ENCODE results near the gene ELP4.
"Not testable (repeated sequence)": the region's sequence is repeated elsewhere in the genome, so short reads cannot be mapped to it uniquely, and the experiment has no call there.

Gene ELP4

DNA sequence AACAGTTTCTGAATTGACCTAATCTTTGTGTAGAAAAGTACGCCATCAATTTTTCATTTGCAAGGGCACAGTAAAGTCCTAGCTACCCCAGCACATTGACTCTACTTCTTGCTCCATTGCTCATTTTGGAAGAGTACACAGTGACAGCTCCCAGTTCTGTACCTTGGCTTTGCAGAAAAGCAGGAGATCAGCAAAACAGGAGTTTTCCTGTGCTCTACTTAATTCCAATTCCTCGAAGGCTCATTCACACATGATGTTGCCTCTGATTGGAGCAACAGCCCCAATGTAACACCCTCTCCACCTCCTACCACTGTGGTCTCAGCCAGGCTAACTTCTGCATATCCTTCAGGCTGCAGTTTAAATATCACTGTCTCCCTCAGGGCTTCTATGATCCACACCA lies 182.9 kb downstream of the ELP4 start:
- DNase-seq (ENCODE audit: extremely low read depth in 1 of 2, low read depth in 1 of 2): no peak

DNA sequence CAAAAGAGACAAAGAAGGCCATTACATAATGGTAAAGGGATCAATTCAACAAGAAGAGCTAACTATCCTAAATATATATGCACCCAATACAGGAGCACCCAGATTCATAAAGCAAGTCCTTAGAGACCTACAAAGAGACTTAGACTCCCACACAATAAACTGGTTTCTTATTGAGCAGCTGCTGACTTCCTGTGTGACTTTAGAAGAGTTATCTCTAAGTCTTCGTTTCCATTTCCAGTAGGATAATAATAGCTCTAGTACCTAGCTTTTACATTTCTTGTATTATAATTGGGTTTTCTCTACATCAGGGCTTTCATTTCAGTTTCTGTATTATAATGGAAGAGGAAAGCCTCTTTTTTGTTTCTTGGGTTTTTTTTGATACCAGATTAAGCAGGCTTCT lies 187.5 kb downstream of the ELP4 start:
- DNase-seq (ENCODE audit: extremely low read depth in 1 of 2, low read depth in 1 of 2): not testable (repeated sequence)

DNA sequence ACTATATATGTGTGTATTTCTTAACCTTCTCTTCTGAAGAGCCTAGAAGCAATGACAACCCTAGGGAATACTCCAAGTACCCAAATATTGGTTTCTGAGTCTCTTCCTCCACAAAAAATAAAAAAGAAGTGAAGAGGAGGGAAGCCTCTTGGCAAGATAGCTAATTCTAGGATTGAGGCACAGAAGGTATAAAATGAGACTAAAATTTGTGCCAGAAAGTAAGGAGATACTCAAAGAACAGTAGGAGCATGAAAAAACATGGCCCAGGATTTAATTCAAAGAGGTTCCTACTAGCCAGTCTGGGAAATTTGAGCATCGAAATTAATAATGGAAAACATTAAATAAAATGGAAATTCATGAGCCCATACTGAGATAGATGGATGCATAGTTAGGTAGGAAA lies 189.5 kb downstream of the ELP4 start:
- DNase-seq (ENCODE audit: extremely low read depth in 1 of 2, low read depth in 1 of 2): no peak

DNA sequence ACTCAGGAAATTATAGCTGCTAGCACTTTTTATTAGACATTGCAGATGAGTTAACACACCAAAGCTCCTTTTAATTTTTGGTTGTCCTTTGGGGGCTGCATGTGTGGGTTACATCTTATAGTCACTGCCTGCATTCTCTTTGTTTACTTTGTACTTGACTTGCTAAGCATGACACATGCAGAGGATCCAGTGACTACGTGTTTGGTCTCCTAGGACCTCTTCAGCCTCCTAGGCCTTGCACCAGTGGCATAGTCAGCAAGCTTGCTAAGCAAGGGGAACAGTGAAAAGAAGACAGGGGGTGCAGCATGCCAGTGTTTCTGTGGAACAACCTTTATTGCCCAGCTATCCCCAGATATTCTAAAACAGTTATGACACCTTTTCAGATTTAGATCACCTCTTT lies 193.4 kb downstream of the ELP4 start:
- DNase-seq (ENCODE audit: extremely low read depth in 1 of 2, low read depth in 1 of 2): no peak

DNA sequence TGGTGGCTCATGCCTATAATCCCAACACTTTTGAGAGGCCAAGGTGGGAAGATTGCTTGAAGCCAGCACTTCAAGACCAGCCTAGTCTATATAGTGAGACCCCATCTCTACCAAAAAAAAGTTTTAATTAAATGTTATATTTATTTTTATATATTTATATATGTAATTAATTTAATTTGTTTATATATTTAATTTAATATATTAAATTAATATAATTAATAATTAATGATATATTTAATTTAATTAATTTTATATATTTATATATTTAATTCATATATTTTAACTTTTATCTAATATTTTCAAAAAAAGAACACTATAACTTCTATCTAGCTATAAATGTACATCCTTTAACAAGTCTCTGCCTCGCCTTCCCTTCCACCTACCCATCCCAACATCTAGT lies 196.8 kb downstream of the ELP4 start:
- DNase-seq (ENCODE audit: extremely low read depth in 1 of 2, low read depth in 1 of 2): no peak

- no peak for DNase-seq (ENCODE audit: extremely low read depth in 1 of 2, low read depth in 1 of 2)
Observed at GRCh38 chr11:31711137-31711536, 201.6 kb downstream of the ELP4 start.

- no peak for DNase-seq (ENCODE audit: extremely low read depth in 1 of 2, low read depth in 1 of 2)
Observed at GRCh38 chr11:31712851-31713250, 203.3 kb downstream of the ELP4 start.

GRCh38 chr11:31714840-31715239 lies 205.3 kb downstream of the ELP4 start:
- DNase-seq (ENCODE audit: extremely low read depth in 1 of 2, low read depth in 1 of 2): no peak

- no peak for DNase-seq (ENCODE audit: extremely low read depth in 1 of 2, low read depth in 1 of 2)
Observed at GRCh38 chr11:31720225-31720624, 210.7 kb downstream of the ELP4 start.

- no peak for DNase-seq (ENCODE audit: extremely low read depth in 1 of 2, low read depth in 1 of 2)
Observed at GRCh38 chr11:31720671-31721365, 211.3 kb downstream of the ELP4 start.

GRCh38 chr11:31722754-31723153 lies 213.2 kb downstream of the ELP4 start:
- DNase-seq (ENCODE audit: extremely low read depth in 1 of 2, low read depth in 1 of 2): no peak

DNA sequence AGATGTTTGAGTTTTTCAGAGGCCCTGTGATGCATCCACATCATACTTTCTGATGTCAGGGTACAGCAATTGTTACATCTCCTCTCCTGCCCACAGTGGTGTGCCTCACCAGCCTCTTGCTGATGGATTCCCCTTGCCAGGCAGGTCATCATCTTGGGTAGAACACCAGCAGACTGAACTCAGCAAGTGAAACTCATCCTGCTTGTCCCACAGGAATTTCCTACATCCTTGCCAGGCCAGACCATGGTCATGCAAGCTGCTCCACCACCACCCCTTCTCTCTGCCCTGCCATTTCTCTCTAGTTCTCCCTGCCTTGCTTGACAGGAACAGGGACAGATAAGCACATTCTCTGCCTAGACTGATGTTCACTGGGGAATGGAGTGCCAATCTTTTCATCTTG lies 215.6 kb downstream of the ELP4 start:
- no peak for DNase-seq (ENCODE audit: extremely low read depth in 1 of 2, low read depth in 1 of 2)

DNA sequence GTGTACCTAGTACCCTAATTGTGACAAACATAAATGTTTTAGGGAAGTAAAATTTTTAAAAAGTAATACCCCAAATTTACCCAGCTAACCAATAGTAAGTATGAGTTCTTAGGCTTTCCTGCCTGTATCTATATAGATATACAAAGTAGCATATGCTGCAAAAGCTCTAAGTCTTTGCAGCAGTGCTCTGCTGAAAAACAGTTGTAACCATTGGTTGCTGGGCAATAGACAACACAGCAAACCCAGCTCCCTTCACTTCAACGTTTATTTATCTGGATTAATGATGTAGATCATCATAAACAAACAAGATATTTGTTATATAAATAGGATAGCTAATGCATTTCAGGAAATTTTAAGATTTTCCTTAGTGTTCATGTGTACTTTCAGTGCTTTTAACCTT lies 218.9 kb downstream of the ELP4 start:
- DNase-seq (ENCODE audit: extremely low read depth in 1 of 2, low read depth in 1 of 2): no peak

DNA sequence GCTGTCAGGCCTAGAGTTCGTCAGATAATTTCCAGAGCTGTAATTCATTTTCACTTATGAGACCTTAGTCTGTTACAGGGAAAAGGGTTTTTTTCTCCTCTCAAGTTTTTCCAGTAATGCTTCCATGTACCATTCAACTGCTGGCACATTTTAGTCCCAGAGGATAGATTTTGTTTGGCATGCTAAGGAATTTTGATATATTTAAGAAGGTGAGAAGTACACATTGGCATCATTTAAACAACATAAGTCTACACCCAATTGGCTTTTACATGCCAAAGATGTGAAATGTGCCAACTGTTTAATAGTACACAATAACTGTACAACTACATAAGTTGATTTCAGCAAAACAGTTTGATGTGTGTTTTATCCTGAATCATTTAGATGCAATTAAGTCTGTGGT lies 230.6 kb downstream of the ELP4 start:
- no peak for DNase-seq (ENCODE audit: extremely low read depth in 1 of 2, low read depth in 1 of 2)

DNA sequence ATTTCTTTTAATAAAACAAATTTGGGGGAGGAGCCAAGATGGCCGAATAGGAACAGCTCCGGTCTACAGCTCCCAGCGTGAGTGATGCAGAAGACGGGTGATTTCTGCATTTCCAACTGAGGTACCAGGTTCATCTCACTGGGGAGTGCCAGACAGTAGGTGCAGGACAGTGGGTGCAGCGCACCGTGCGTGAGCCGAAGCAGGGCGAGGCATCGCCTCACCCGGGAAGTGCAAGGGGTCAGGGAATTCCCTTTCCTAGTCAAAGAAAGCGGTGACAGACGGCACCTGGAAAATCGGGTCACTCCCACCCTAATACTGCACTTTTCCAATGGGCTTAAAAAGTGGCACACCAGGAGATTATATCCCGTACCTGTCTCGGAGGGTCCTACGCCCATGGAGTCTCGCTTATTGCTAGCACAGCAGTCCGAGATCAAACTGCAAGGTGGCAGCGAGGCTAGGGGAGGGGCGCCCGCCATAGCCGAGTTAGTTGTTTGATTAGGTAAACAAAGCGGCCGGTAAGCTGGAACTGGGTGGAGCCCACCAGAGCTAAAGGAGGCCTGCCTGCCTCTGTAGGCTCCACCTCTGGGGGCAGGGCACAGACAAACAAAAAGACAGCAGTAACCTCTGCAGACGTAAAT lies 231.3 kb downstream of the ELP4 start:
- not testable (repeated sequence) for DNase-seq (ENCODE audit: extremely low read depth in 1 of 2, low read depth in 1 of 2)

DNA sequence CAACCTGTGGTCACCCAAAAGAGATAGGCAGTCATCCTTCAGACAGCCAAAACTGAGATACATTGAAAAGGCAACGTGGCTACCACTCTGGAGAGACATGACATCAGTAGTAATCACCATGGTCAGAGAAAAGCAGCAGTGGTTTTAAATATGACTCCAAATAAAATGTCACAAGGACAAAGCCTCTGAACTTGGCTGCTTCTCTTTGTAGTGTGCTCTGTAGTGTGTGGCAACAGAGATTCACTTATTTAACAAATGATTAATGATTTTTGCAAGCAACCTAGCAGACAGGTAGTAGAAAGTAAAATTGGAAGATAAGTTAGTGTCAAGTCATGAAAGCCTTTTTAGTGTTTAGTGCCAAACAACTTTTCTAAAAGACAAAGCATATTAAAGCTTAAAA lies 238.0 kb downstream of the ELP4 start:
- no peak for DNase-seq (ENCODE audit: extremely low read depth in 1 of 2, low read depth in 1 of 2)

DNA sequence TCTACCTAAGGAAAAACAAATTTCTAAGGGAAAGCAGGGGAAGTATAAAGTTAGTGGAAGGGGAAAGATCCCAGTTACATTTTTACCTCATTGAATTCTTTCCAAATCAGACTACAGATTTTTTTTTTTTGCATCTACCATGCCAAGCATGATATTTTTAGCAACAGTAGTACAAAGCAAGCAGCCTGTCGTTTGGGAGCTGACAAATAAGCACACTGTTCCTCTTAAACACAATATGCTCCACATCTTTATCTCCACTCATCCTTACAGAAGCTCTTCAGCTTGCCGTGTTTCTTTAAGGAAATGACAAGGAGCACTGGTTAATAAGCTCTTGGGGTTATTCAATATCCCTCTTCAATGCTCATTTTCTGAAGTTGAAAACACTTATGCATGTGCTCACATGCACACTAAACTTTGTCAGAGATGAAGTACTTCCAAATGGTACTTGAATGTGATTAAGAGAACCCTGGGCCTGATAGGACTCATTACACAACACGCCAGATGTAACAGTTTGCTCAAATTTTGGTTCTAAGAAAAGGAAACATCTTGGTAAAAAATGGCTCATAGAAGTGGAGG lies 247.8 kb downstream of the ELP4 start:
- DNase-seq (ENCODE audit: extremely low read depth in 1 of 2, low read depth in 1 of 2): no peak

DNA sequence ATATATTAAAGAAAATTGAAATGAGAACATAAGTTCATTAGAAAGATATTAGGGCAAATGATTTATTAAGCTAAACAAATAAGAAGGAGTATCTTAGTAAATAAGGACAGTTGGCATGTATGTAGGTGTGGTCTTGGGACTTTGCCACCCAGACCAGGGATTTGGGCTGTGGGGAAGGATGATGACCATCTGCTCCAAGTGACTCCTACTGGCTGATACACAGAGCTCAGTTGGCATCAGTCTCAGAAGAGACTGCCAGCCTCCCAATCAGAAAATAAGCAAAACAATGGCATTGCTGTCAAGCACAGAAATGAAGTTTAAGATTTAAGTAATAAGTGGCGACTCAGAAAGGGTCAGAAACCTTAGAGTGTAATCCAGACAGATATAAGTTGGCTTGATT lies 252.1 kb downstream of the ELP4 start:
- DNase-seq (ENCODE audit: extremely low read depth in 1 of 2, low read depth in 1 of 2): no peak

DNA sequence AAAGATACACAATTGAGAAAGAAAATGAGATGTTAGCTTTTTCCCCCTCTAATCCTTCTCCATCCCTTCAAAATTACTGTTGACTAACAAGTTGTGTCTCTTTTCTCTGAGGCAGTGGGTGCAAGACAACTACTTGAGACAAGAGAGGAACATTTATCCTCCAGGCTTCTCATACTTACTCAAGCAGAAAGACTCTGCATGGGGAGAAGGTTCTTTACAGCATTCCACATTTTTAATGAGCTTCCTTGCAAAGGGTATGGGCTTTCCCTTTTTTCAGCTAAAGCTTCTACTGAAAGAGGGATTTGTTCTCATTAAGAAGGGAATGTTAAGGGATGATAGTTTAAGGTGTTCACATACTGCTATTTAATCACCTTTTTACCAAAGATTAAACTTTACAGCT lies 253.7 kb downstream of the ELP4 start:
- DNase-seq (ENCODE audit: extremely low read depth in 1 of 2, low read depth in 1 of 2): no peak

- DNase-seq (ENCODE audit: extremely low read depth in 1 of 2, low read depth in 1 of 2): no peak
Observed at GRCh38 chr11:31764261-31764660, 254.7 kb downstream of the ELP4 start.

DNA sequence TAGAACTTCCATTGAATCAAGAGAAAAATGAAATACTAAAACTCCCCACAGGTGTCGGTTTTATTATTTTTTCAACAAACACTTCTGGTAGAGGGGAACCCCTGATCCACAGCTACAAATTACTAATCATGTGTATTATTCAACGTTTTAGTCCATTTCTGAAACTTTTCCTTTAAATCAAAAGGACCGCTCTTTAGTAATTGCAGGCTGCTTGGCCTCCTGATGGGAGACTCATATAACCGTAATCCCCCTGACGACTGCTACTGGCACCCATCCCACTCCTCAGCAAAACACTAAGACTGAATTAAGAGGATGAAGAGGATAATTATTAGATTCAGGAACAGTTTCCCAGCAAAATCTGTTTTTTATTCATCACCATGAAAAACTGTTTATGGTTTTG lies 255.2 kb downstream of the ELP4 start:
- no peak for DNase-seq (ENCODE audit: extremely low read depth in 1 of 2, low read depth in 1 of 2)

- DNase-seq (ENCODE audit: extremely low read depth in 1 of 2, low read depth in 1 of 2): no peak
Observed at GRCh38 chr11:31767066-31767465, 257.5 kb downstream of the ELP4 start.

- no peak for DNase-seq (ENCODE audit: extremely low read depth in 1 of 2, low read depth in 1 of 2)
Observed at GRCh38 chr11:31767685-31768084, 258.1 kb downstream of the ELP4 start.
